HPDE6-E6E7 (cell line): ENCODE data around the gene KIF5C.
"Not testable (repeated sequence)": the region's sequence is repeated elsewhere in the genome, so short reads cannot be mapped to it uniquely, and the experiment has no call there.

Experiments
- DNase-seq: peaks from one replicate; pipeline ENCODE4 v3.0.0; 2011; ENCODE audit warnings: missing footprints; ENCODE audit errors: extremely low spot score

The KIF5C gene

DNA sequence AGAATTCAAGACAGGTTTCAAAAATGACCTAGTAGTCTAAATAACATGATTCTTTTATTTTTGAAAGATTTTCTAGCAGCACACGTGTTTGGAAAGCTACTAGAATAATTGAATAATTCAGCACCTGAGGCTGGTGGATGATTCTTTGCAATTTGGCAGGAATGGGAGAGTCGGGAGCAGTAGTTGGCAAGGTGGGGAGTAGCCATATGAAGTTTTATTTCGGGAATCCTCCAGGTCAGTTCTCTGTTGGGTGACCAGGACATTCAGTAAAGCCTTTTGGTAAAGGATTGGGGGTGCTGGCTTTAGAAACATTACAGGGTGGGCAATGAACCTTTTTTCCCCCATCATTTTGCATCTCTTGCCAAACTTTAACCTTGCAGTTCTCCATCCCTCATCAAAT lies 88.4 kb downstream of the KIF5C start:
- no peak for DNase-seq

DNA sequence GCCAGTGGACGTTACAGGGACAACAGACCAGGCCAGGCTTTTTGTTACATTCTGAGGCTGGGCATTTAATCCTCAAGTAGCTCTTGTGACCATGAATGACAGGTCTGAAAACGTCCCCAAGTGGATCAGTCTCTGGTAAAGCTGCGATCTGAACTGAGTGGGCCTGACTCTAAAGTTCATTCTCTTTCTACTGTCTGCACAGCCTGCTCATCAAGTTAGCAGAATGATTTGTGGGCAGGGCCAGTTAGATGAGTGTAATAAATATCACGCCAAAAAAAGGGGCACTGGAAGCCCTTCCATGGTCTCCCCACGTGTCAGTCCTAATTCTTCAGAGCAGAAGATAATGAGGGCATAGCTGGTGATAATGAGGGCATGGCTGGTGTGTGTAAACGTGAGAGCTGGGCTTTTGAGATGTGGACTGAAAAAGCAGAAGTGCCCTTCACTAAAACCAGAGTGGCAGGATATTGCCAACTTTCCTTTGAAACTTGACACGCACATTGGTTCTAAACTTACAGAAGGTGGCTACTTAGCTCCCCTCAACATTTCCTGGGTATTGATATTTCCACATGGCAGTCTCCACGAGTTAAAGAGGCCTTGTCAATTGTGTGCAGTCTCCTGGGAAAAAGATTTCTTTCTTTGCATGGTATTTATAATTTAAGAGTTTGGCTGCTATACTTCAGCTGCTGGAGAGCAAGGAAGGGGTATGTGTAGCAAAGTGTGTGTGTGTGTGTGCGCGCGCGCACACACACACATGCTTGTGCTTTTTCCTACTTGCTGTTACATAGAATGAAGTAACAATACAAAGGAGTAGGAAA lies 90.8 kb downstream of the KIF5C start:
- no peak for DNase-seq

DNA sequence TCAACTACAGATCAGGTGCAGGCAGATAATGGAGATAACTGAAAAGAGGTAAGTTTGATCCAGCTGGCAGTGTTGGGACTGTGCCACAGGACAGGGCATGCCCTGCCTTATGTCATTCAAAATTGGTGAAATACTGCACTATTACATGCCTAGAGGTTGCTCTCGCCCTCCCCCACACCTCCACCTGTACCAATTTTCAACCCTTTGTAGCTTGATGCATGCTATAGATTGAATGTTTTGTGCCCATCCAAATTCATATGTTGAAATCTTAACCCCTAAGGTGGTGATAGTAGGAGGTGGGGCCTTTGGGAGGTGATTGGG lies 91.4 kb downstream of the KIF5C start:
- no peak for DNase-seq

GRCh38 chr2:148967056-148967455 lies 92.0 kb downstream of the KIF5C start:
- no peak for DNase-seq

DNA sequence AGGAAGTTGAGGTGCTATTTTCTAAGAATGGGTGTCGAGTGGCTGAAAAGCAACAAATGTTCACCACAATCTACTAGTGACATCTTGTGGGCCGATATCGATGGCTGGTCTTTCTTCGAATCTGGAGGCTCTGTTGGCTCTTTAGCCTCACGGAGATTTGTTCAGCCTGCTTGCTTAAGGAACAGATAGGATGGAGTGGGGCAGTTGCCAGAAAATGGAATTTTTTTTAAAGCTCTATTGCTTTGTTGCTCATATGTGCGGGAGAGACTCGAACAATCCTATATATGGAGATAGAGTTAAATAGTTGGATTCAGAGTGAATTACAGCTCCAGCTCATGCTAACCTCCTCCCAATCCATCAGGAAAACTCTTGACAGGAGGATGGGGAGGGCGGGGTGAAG lies 92.6 kb downstream of the KIF5C start:
- DNase-seq, result no peak

DNA sequence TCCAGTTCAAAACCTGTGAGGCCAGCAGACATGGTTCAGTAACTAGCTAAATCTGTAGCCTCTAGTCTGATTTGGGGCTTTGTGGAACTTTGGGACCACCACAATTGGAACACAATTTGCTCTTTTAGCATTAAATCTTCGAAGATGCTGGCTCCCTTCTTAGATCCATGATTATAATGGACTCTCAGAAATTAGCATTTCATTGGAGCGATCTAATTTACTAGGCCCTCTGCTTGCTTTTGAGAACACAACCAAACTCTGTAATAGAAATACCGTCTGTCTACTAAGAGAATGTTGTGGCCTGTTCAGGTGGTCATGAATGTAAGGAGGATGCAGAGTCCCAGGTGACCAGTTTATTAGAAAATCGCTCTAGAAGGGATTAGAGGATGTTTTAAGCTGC lies 93.3 kb downstream of the KIF5C start:
- no peak for DNase-seq

GRCh38 chr2:148968776-148969319 lies 93.8 kb downstream of the KIF5C start:
- DNase-seq, result no peak

GRCh38 chr2:148969659-148970061 lies 94.6 kb downstream of the KIF5C start:
- DNase-seq, result no peak

- DNase-seq, result no peak
Measured at GRCh38 chr2:148970385-148970784, 95.4 kb downstream of the KIF5C start.

DNA sequence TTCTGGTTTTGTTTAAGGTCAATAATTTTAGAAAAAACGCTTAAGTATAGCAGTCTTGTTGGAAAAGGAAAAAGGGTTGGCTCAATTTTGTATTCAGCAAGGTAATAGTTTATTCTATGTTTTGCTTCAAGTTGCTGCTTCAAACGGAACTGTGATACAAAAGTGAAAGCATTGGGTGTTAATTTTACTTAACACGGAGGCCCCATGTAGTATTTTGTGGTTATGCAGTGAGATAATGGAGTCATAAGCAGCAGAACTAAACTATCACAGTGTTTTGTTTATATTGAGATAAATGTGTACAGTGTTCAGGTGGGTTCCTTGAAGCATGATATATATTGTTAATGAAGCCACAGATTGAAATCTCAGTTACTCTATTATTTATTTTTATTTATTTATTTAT lies 96.5 kb downstream of the KIF5C start:
- DNase-seq, result no peak

- DNase-seq, result no peak
Measured at GRCh38 chr2:148974095-148974494, 99.1 kb downstream of the KIF5C start.

- no peak for DNase-seq
Measured at GRCh38 chr2:148978026-148978685, 103.1 kb downstream of the KIF5C start.

- DNase-seq, result no peak
Measured at GRCh38 chr2:148978706-148979105, 103.7 kb downstream of the KIF5C start.

GRCh38 chr2:148979164-148979918 lies 104.3 kb downstream of the KIF5C start:
- no peak for DNase-seq

DNA sequence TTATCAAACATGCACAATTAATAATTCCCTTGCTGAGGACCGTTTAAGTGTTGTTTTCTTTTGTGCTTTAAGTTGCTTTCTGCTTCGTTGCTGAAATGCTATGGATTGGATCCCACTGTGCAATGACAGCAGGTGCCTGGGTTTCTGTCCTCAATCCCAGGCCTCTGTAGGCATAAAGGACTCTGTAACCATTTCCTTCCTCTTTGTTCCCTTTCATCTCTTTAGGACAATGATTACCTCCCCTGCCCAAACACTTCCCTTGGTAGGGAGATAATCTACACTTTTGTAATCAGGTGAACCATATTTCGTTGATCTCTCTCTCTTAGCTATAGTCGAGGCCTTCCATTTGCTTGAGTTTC lies 104.9 kb downstream of the KIF5C start:
- DNase-seq, result no peak

DNA sequence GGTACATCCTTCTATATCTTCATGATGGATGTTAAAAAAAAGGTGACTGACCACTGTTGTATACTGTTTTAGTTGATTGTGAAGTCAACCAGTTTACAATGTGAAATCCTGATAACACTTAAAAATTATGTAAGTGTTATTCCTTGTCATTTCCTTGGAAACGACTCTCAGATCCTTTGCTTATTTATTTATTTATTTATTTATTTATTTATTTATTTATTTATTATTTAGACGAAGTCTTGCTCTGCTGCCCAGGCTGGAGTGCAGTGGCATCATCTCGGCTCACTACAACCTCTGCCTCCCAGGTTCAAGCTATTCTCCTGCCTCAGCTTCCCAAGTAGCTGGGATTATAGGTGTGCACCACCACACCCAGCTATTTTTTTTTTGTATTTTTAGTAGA lies 105.5 kb downstream of the KIF5C start:
- not testable (repeated sequence) for DNase-seq

- DNase-seq, result no peak
Measured at GRCh38 chr2:148981324-148981723, 106.3 kb downstream of the KIF5C start.

GRCh38 chr2:148981781-148982180 lies 106.8 kb downstream of the KIF5C start:
- DNase-seq, result no peak

GRCh38 chr2:148982282-148982681 lies 107.3 kb downstream of the KIF5C start:
- DNase-seq, result no peak

- DNase-seq, result no peak
Measured at GRCh38 chr2:148983896-148984295, 108.9 kb downstream of the KIF5C start.

DNA sequence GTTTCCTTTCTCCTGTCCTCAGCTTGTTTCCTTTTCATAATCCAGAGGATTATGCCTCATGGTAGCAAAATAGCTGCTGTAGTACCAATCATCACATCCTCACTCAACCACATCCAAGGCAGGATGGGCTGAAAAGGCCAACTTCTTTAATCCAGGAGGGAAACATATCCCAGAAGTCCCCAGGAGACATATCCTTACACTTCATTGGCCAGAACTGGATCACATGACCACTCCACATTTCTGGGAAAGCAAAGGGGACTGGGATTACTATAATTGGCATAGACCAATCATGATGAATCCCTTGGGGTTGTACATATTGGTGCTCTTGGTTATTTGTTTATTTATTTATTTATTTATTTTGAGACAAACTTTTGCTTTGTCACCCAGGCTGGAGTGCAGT lies 109.4 kb downstream of the KIF5C start:
- DNase-seq, result no peak

DNA sequence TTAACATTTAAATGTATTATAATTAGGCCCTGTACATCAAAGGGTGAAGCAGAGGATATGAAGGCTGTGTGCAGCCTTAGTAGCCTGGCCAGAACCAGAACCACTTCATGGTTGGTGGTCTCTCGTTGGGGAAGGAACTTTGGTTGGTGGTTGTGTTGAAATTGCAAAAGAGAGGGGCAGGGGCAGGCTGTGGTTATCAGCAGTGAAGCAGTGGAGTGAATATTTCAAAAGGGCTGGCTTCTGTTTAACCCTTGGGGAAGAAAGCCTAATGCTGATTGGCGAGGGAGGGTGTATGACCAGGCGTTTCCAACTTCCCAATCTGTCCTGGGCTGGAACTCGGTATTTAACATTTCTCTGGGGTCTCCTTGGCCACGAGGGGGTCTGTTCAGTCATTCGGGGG lies 112.3 kb downstream of the KIF5C start:
- DNase-seq, result no peak

GRCh38 chr2:148988337-148988736 lies 113.3 kb downstream of the KIF5C start:
- DNase-seq, result no peak
